CD14-positive monocyte (primary cell): ENCODE measurements around the gene NGLY1. TPM values are rescaled to one million over a fixed set of nuclear protein-coding genes. Genes with fewer than 3 reads are reported as not detected.

Experiments used
- DNase-seq, 3 donors: peaks; one replicate each; pipeline ENCODE4 v3.0.0-alpha.2; 2011 to 2022
- H2AFZ ChIP-seq: 2 replicates; pipeline ENCODE4 v1.6.0; 2012; ENCODE audit warnings: mild to moderate bottlenecking, low read depth, low read length, inconsistent platforms; ENCODE audit not compliant: insufficient read depth, poor library complexity, severe bottlenecking
- H3K27ac ChIP-seq, 2 donors: 1 replicate in 1 of 2; 2 replicates in 1 of 2; pipeline ENCODE4 v1.5.1; 2012 to 2013; ENCODE audit warnings: low read length in 2 of 2, control low read depth in 1 of 2, inconsistent platforms in 1 of 2, low read depth in 1 of 2, mild to moderate bottlenecking in 1 of 2
- H3K27me3 ChIP-seq, 2 donors: one replicate each; pipeline versions ENCODE4 v1.6.0 to v1.6.1; 2011 to 2013; ENCODE audit warnings: low read length in 2 of 2; ENCODE audit not compliant: control insufficient read depth in 2 of 2, insufficient read depth in 2 of 2
- H3K36me3 ChIP-seq, 2 donors: replicated peaks in 1 of 2; 1 replicate in 1 of 2; 2 replicates in 1 of 2; pipeline versions ENCODE4 v1.5.1 to v1.6.1; 2012 to 2013; ENCODE audit warnings: low read length in 2 of 2, control low read depth in 1 of 2, inconsistent platforms in 1 of 2, mild to moderate bottlenecking in 1 of 2; ENCODE audit not compliant: insufficient read depth in 2 of 2, control insufficient read depth in 1 of 2
- H3K4me1 ChIP-seq, 2 donors: 1 replicate in 1 of 2; 2 replicates in 1 of 2; pipeline versions ENCODE4 v1.5.1 to v1.6.1; 2012 to 2013; ENCODE audit warnings: low read length in 2 of 2, control low read depth in 1 of 2, inconsistent platforms in 1 of 2, mild to moderate bottlenecking in 1 of 2, moderate library complexity in 1 of 2; ENCODE audit not compliant: insufficient read depth in 2 of 2, control insufficient read depth in 1 of 2
- H3K4me2 ChIP-seq: replicated peaks from 2 replicates; pipeline ENCODE3; 2012; ENCODE audit warnings: low read length, moderate library complexity, mild to moderate bottlenecking; ENCODE audit not compliant: poor library complexity, severe bottlenecking; ENCODE audit errors: extremely low read depth
- H3K4me3 ChIP-seq, 3 experiments: fragments of 200-600 bp in 1 of 3; sonication (generic) in 1 of 3; replicated peaks in 1 of 3; 1 replicate in 2 of 3; 2 replicates in 1 of 3; pipeline ENCODE4 v1.5.1; 2011 to 2013; ENCODE audit warnings: low read length in 3 of 3, mild to moderate bottlenecking in 3 of 3, control low read depth in 2 of 3, low read depth in 2 of 3, inconsistent platforms in 1 of 3, moderate library complexity in 1 of 3
- H3K79me2 ChIP-seq: 2 replicates; pipeline ENCODE4 v1.6.0; 2012; ENCODE audit warnings: mild to moderate bottlenecking, control low read depth, inconsistent platforms, low read length, moderate library complexity; ENCODE audit not compliant: insufficient read depth
- H3K9ac ChIP-seq: 2 replicates; pipeline ENCODE4 v1.6.0; 2017; ENCODE audit warnings: low read length, mild to moderate bottlenecking; ENCODE audit not compliant: insufficient read depth, poor library complexity, severe bottlenecking
- H3K9me3 ChIP-seq, 2 donors: replicated peaks in 1 of 2; 1 replicate in 1 of 2; 2 replicates in 1 of 2; pipeline versions ENCODE4 v1.5.1 to v1.6.1; 2012 to 2013; ENCODE audit warnings: low read length in 2 of 2, control low read depth in 1 of 2; ENCODE audit not compliant: control insufficient read depth in 1 of 2, insufficient read depth in 1 of 2
- H4K20me1 ChIP-seq: 2 replicates; pipeline ENCODE4 v1.6.0; 2012; ENCODE audit warnings: mild to moderate bottlenecking, low read length, control low read depth, moderate library complexity; ENCODE audit not compliant: insufficient read depth
- H3K27ac Mint-ChIP-seq, 7 donors: one replicate each; pipeline ENCODE4 v1.8.0; 2020; ENCODE audit warnings: mild to moderate bottlenecking in 7 of 7, mixed read lengths in 7 of 7, moderate library complexity in 6 of 7, inconsistent platforms in 2 of 7
- H3K27me3 Mint-ChIP-seq, 3 donors: one replicate each; pipeline ENCODE4 v1.8.0; 2021 to 2022; ENCODE audit warnings: low read depth in 3 of 3, mild to moderate bottlenecking in 3 of 3, mixed read lengths in 3 of 3, moderate library complexity in 3 of 3, inconsistent platforms in 1 of 3
- H3K36me3 Mint-ChIP-seq, 2 donors: one replicate each; pipeline ENCODE4 v1.8.0; 2020; ENCODE audit warnings: mixed read lengths in 2 of 2, inconsistent platforms in 1 of 2, mild to moderate bottlenecking in 1 of 2
- H3K4me1 Mint-ChIP-seq: one replicate; pipeline ENCODE4 v1.8.0; 2020; ENCODE audit warnings: mild to moderate bottlenecking, mixed read lengths
- H3K4me3 Mint-ChIP-seq, 2 donors: one replicate each; pipeline ENCODE4 v1.8.0; 2020; ENCODE audit warnings: mild to moderate bottlenecking in 2 of 2, mixed read lengths in 2 of 2, moderate library complexity in 1 of 2
- H3K9me3 Mint-ChIP-seq, 7 donors: one replicate each; pipeline ENCODE4 v1.8.0; 2020 to 2022; ENCODE audit warnings: mixed read lengths in 7 of 7, mild to moderate bottlenecking in 6 of 7, moderate library complexity in 6 of 7, inconsistent platforms in 2 of 7
- CTCF ChIP-seq: fragments of 200-600 bp; IDR thresholded peaks from one replicate; pipeline ENCODE4 v1.8.0; 2022; ENCODE audit warnings: antibody characterized with exemption, mild to moderate bottlenecking
- WGBS: methylation state at CpG from one replicate; pipeline ENCODE4 v1.1.5; 2013; ENCODE audit warnings: missing lambda C conversion rate; ENCODE audit not compliant: insufficient coverage; 5-methylcytosine and 5-hydroxymethylcytosine counted together
- intact Hi-C, 2 donors: fragments of 100-400 bp; cut with micrococcal nuclease; formaldehyde crosslinking; loops; one replicate each; pipeline versions ENCODE4 v1.15.0 to v1.15.1; 2023
- polyA plus RNA-seq, 3 donors: library from polyadenylated mRNA; depleted of rRNA in 1 of 3; unstranded in 2 of 3; stranded (reverse) in 1 of 3; fragments of 300-500 nt in 2 of 3; fragments of >200 nt in 1 of 3; fragmentation: Illumina TruSeq in 2 of 3; gene quantifications; 1 replicate in 2 of 3; 2 replicates in 1 of 3; pipeline ENCODE4 v1.2.3, GENCODE V29; 2012 to 2021

NGLY1 gene
- polyA plus RNA-seq, 3 donors: 11.4 to 33.4 (median 29.6) TPM

GRCh38 chr3:25783661-25784512 lies 644 bp upstream of the NGLY1 start:
- Mint-ChIP-seq H3K4me3 (peak overlapping the region; percentile 85 to 86), H3K9me3 (no peaks in the 10 kb centered on the region), H3K4me1 (peaks cover 34% of the 10 kb centered on the region), H3K27me3 (no peaks in the 10 kb centered on the region), H3K36me3 (peaks cover 2% of the 10 kb centered on the region in 2 donors), H3K27ac (peak overlapping the region; percentile 87 to 95 (median 91))
- peak overlapping the region; percentile 74 for H2AFZ ChIP-seq
- H3K27ac ChIP-seq: peak overlapping the region; percentile 88 to 97
- TF ChIP-seq CTCF: no peak
- H3K27me3 ChIP-seq: no peaks in the 10 kb centered on the region
- H4K20me1 ChIP-seq: peaks cover 13% of the 10 kb centered on the region
- H3K9ac ChIP-seq: peak overlapping the region; percentile 95
- H3K36me3 ChIP-seq: no peaks in the 10 kb centered on the region
- peaks cover 23 to 33% of the 10 kb centered on the region in 2 donors for H3K4me1 ChIP-seq
- H3K9me3 ChIP-seq: no peaks in the 10 kb centered on the region
- peaks cover 44% of the 10 kb centered on the region for H3K79me2 ChIP-seq
- peak; percentile 36 to 44 (median 43) for DNase-seq
- intact Hi-C loops: loop anchor here (5.0 kb wide), 2 partner anchors 117 to 122 kb away; partner anchors contain the start of gene TOP2B (in 1 of the 2)
- peak overlapping the region; percentile 80 to 86 (median 85) for H3K4me3 ChIP-seq
- 0% methylated on average over 8 of the region's 34 CpGs for WGBS
- H3K4me2 ChIP-seq: peak overlapping the region; percentile 88

DNA sequence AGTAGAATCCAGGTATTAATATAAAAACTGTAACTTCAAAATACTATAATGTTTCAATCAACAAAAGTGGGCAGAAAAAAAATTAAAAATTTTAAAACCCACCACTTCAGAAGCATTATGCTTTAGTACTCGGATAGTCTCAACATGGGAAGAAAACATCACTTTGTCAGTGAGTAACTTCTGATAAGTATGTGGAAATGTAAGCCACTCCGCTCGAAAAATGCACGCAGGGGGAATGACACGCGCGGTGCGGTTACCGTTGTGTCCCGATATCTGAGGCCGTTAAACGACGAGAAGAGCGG lies 656 bp downstream of the NGLY1 start:
- Mint-ChIP-seq H3K27ac (peak overlapping the region; percentile 84 to 96 (median 89)), H3K27me3 (no peaks in the 10 kb centered on the region), H3K36me3 (peaks cover 11 to 15% of the 10 kb centered on the region in 2 donors), H3K4me3 (peak overlapping the region; percentile 88 to 92), H3K9me3 (no peaks in the 10 kb centered on the region), H3K4me1 (peaks cover 34% of the 10 kb centered on the region)
- TF ChIP-seq CTCF: no peak
- peak overlapping the region; percentile 78 for H3K4me2 ChIP-seq
- intact Hi-C loops: loop anchor here (5.0 kb wide), 2 partner anchors 115 to 120 kb away; partner anchors contain the start of gene TOP2B (in 1 of the 2)
- peak overlapping the region; percentile 95 for H3K9ac ChIP-seq
- H3K27me3 ChIP-seq: no peaks in the 10 kb centered on the region
- no peak for DNase-seq
- peak overlapping the region; percentile 69 to 93 (median 85) for H3K4me3 ChIP-seq
- H3K4me1 ChIP-seq: peaks cover 23 to 33% of the 10 kb centered on the region in 2 donors
- peak overlapping the region; percentile 73 for H2AFZ ChIP-seq
- peaks cover 13% of the 10 kb centered on the region for H4K20me1 ChIP-seq
- peak overlapping the region; percentile 79 to 91 for H3K27ac ChIP-seq
- peaks cover 9 to 13% of the 10 kb centered on the region in 2 donors for H3K36me3 ChIP-seq
- no peaks in the 10 kb centered on the region for H3K9me3 ChIP-seq
- H3K79me2 ChIP-seq: peaks cover 54% of the 10 kb centered on the region
- 0% methylated on average over 14 of the region's 14 CpGs for WGBS
